T-helper 22 cell (primary cell): ENCODE measurements around the gene TAOK3.
"Not testable (repeated sequence)": the region's sequence is repeated elsewhere in the genome, so short reads cannot be mapped to it uniquely, and the experiment has no call there.

Experiments
- DNase-seq: peaks from one replicate; pipeline ENCODE4 v3.0.0-alpha.2; 2020; ENCODE audit warnings: low read depth

Gene TAOK3

GRCh38 chr12:118373616-118374015 is 909 bp upstream of the TAOK3 start:
- DNase-seq = no peak

DNA sequence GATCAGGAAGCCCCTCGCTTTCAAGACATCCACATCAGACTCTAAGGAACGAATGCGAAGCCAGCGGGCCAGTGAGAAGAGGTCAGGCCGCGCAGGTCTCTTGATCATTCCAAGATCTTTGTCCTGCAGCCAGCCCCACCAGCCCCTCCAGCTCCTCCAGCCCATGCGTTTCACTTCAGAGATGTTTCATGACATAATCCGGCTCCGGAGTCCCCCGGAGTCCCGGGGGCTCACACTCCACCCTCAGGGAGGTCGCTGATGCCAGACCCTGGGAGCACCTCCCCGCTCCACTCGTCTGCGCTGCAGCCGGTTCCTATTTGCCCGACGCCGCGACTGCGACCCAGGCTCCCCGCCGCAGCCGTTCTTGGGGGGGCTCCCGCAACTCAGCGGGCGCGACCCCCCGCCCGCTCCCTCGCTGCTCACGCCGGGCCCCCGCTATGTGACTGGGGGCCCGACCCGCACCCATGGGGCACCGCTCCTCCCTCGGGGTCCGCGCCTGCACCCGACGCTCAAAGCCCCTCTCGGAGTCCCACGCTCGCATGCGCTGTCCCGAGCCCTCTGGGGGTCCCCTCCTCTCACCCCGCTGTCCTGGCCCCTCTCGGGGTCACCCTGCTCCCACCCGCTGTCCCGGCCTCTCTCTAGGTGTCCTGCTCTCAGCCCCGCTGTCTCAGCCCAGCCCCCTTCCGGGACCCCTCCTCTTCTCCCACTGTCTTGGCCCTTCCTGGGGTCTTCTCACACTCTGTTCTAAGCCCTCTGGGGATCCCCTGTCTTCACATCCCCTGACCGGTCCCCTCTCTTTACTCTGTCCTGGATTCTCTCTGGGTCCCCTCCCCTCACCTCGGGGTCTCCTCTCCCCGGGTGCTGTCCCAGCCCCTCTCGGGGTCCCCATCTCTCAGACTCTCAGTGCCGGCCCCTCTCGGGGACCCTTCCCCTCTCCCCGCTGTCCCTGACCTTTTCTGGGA is 1.1 kb downstream of the TAOK3 start:
- DNase-seq = no peak

GRCh38 chr12:118370601-118371000 is 2.1 kb downstream of the TAOK3 start:
- DNase-seq = no peak

DNA sequence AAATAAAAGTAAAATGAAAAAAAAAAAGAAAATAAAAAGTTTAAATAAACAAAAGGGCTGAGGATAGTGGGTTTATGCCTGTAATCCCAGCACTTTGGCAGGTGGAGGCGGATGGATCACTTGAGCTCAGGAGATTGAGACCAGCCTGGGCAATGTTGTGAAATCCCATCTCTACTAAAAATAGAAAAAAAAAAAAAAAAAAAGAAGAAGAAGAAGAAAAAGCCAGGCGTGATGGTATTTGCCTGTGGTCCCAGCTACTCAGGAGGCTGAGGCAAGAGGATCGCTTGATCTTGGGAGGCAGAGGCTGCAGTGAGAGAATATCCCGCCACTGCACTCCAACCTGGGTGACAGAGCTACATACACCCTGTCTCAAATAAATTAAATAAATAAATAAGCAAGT is 3.9 kb downstream of the TAOK3 start:
- no peak for DNase-seq

DNA sequence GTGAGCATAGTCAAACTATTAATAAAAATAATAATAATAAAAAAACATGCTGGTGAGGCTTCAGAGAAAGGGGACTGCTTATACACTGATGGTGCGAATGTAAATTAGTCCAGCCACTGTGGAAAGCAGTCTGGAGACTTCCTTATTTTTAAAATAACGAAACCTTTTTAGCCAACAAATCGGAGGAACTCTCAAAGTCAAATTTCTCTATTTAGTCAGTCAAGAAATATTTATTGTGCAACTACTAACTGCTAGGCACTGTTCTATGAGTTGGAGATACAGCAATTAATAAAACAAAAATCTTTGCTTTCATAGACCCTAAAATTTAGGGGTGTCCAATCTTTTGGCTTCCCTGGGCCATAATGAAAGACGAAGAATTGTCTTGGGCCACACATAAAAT is 10.8 kb downstream of the TAOK3 start:
- no peak for DNase-seq

DNA sequence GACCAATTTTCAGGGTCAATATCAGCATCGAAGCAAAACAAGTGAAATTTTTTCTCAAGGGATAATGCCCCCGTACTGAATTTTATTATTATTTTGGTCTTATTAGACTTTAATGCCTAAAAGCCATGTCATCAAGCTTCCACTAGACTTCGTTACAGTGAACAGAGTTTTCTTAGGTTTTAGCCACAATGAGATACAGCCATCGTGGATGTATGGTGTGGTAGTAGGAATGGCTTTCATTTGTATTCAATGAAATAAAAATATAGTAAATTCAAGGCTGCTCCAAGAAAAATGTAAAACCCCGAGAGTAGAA is 11.7 kb downstream of the TAOK3 start:
- DNase-seq = no peak

- DNase-seq = no peak
Observed at GRCh38 chr12:118359541-118359915, 13.2 kb downstream of the TAOK3 start.

DNA sequence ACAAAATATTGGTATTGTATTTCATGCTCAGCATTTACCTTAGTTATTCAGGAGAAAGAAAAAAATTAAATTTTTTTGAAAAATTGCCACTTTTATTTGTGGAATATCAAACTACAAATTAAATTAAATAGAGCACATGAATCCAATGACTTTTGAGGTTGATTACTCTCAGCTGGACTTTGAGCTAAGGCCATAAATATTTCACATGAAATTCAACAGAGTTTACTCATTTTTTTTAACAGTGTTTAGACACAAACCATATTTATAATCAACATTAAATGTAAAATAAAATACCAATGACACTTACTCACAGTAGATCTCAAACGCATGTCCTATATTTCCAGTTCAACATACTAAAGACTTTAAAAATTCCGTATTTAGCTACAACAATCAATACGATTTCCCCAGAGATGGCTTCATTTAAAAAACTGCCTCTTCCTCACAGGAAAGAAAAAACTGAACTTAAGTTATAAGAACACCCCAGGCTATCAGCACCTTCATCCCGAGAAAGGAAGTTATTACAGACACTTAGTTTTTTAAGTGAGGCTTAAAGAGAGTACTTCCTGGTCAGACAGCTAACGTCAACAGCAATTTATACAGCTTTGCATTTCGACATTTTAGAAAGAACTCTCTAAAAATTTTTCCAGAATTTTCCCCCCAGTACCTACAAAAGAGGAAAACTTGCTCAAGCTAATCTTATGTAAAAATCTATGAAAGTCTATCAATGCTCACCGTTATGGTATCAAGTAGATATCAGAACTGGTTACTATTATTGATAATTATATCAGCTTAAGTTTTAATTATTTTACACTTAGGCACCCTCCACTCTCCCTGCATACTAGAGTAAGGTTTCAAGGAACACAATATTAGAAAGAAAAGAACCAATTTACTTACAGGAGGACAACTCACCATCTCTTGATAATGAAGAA is 13.8 kb downstream of the TAOK3 start:
- no peak for DNase-seq

DNA sequence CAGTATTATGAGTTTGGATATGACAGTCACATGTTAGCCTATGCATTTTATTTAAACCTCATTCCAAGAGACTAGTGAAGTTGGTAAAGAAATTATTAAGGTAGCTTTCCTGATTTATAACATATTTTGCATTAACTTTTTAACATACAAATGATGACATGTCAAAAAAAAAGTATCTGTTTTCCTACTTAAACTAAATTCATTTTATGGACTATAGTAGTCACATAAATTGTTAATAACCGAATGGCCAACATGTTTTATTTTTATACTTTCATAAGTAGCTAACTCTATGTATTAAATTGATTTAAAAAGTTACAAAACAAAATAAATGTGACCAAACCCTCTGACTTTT is 14.7 kb downstream of the TAOK3 start:
- DNase-seq = no peak

GRCh38 chr12:118357257-118358007 is 15.3 kb downstream of the TAOK3 start:
- DNase-seq = no peak

DNA sequence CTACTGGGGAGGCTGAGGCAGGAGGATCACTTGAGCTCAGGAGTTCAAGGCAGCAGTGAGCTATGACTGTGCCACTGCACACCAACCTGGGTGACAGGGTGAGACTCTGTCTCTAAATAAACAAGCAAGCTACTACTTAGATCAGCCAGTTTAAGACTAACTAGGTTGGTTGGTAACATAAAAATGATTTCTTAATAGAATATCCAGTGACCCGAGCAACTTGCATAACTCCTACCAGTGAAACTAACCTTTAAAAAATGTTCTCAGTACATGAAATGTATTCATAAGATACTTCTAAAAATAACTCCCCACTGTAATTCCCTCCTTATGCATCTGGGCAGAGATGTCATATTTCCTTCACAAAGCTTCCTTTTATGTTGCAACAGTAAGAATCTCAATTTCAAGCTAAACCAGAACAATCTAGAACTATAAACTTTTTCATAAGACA is 15.9 kb downstream of the TAOK3 start:
- DNase-seq = no peak

DNA sequence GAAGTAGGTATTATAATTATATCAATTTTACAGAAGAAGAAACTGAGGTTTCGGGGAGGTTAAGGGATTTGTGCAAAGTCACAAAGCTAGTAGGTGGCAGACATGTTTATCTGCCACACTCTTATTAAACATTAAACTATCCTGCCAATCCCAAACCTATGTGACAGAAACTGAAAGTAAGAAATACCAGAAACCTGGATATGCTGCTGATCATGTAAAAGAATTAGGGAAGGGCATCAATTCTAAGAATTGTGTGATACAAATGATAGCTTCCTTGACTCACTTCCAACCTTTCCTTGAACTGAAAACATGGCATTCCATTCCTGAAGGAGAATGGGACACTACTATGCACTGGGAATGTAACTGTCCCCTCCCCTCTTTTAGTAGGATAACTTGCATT is 16.9 kb downstream of the TAOK3 start:
- no peak for DNase-seq

- DNase-seq = no peak
Observed at GRCh38 chr12:118354903-118355302, 17.8 kb downstream of the TAOK3 start.

GRCh38 chr12:118354503-118354902 is 18.2 kb downstream of the TAOK3 start:
- not testable (repeated sequence) for DNase-seq

GRCh38 chr12:118353721-118354120 is 19.0 kb downstream of the TAOK3 start:
- DNase-seq = no peak

GRCh38 chr12:118350908-118351559 is 21.7 kb downstream of the TAOK3 start:
- DNase-seq = no peak

DNA sequence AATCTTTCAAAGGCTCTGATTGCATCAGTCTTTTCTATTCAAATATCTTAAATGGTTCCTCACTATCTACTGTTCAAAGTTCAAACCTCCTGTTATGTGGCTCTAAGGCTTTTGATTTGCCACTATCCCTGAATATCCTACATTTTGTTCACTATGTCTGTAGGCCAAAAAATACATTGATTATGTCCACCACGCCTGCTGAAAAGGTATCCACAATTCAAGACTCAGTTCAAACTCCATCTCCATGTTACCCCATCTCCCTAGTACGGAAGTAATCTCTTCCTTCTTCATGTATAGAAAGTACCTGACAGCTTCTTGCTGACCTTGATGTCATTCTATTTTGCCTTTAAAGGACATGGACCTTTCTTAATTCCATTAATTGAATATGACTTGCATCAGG is 24.8 kb downstream of the TAOK3 start:
- no peak for DNase-seq

DNA sequence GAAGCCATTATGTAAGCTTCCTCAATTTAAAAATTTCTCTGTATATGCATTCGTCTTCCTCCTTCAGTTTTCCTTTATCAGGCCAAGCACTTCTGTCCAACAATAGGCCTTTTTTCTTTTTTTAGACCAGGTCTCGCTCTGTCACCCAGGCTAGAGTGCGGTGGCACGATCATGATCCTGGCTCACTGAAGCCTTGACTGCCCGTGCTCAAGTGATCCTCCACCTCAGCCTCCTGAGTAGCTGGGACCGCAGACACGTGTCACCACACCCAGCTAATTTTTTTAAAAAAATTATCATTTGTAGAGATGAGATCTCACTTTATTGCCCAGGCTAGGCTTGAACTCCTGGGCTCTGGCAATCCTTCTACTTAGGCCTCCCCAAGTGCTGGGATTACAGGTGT is 25.8 kb downstream of the TAOK3 start:
- no peak for DNase-seq

DNA sequence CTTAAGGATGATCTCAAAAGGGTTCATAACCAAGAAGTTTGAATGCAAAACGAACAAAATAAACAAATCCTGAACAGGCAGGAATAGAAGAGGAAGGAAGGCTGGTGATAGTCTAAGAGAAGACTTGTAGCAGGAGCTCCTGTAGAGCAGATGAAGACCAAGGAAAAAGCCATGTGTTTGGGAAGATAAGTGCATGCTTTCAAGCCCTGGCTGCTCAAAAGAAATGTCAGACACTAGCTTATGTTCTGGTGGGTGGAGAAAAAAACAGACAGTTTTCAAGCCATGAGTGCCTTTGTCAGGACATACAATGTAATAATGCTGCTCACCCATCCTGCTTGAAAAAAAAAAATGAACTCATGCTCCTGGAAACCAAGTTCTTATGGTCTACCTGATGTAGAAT is 27.4 kb downstream of the TAOK3 start:
- DNase-seq = no peak

- no peak for DNase-seq
Observed at GRCh38 chr12:118344829-118345228, 27.9 kb downstream of the TAOK3 start.

DNA sequence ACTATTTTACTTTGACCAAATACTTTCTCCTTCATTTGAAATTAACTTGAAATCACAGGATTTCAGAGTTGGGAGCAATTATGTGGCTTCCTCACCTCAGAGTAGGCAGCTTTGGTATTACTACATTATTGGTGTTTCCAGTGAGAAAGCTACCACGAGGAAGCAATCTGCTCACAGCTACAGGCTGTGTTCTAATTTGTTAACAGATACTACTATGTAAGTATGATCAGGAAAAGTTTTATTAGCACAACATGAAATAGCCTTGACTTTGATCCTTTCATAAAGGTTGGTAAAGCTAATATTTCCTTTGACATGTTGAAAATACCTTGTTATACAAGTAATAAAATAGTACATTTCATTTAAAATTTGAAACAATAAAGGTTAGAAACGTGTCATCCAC is 30.6 kb downstream of the TAOK3 start:
- no peak for DNase-seq
